WERI-Rb-1 (cell line): ENCODE measurements around the gene BAAT.
A peak's percentile ranks its signal among the peaks of the same experiment; 100 is the strongest.

Experiments
- DNase-seq: peaks from one replicate; pipeline ENCODE4 v3.0.0-alpha.2; 2020
- H3K27ac ChIP-seq: fragments of 250-450 bp; sonication (Bioruptor Pico); 2 replicates; pipeline ENCODE4 v1.5.1; 2020; ENCODE audit warnings: mild to moderate bottlenecking, moderate library complexity
- H3K27me3 ChIP-seq: fragments of 250-450 bp; sonication (Bioruptor Pico); 2 replicates; pipeline ENCODE4 v1.5.1; 2021; ENCODE audit warnings: mild to moderate bottlenecking, low read depth, moderate library complexity; ENCODE audit not compliant: insufficient read depth, severe bottlenecking
- H3K36me3 ChIP-seq: fragments of 250-450 bp; sonication (Bioruptor Pico); 2 replicates; pipeline ENCODE4 v1.5.1; 2020; ENCODE audit warnings: mild to moderate bottlenecking, moderate library complexity
- H3K4me3 ChIP-seq: 2 replicates; pipeline ENCODE4 v1.5.1; 2011; ENCODE audit warnings: low read depth, mild to moderate bottlenecking, control low read depth, low read length
- H3K9me3 ChIP-seq: fragments of 250-450 bp; sonication (Bioruptor Pico); 2 replicates; pipeline ENCODE4 v1.5.1; 2021; ENCODE audit warnings: mild to moderate bottlenecking, moderate library complexity; ENCODE audit not compliant: severe bottlenecking
- TF ChIP-seq, protein P1 (sequence below): IDR thresholded peaks from 2 replicates; pipeline ENCODE4 v1.5.1; 2011; ENCODE audit warnings: low read depth, mild to moderate bottlenecking, control low read depth, inconsistent platforms, low read length

Gene BAAT

DNA sequence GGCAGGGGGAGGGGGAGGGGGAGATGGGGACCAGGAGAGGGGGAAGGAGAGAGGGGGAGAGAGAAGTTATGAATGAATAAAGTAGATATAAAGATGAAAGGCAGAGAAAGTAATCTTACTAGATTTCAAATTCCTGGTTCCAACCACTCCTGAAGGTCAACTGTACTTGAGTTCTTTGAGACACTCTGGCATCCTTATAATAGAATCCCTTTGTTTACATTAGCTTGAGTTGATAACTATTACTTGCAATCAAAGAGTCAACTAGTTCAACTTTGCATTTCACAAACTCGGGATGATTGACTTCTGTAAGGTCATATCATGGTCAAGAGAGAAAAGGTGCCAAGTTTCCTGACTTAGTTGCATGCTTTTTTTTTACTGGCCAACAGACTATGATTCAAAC, 42.2 kb downstream of the BAAT start:
- Histone ChIP-seq H3K4me3 (no peak overlapping the region), H3K9me3 (no peaks in the 10 kb centered on the region), H3K27me3 (no peaks in the 10 kb centered on the region), H3K36me3 (no peaks in the 10 kb centered on the region), H3K27ac (no peak overlapping the region)
- no peak for DNase-seq
- TF ChIP-seq, protein P1, sequence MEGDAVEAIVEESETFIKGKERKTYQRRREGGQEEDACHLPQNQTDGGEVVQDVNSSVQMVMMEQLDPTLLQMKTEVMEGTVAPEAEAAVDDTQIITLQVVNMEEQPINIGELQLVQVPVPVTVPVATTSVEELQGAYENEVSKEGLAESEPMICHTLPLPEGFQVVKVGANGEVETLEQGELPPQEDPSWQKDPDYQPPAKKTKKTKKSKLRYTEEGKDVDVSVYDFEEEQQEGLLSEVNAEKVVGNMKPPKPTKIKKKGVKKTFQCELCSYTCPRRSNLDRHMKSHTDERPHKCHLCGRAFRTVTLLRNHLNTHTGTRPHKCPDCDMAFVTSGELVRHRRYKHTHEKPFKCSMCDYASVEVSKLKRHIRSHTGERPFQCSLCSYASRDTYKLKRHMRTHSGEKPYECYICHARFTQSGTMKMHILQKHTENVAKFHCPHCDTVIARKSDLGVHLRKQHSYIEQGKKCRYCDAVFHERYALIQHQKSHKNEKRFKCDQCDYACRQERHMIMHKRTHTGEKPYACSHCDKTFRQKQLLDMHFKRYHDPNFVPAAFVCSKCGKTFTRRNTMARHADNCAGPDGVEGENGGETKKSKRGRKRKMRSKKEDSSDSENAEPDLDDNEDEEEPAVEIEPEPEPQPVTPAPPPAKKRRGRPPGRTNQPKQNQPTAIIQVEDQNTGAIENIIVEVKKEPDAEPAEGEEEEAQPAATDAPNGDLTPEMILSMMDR = no peak

DNA sequence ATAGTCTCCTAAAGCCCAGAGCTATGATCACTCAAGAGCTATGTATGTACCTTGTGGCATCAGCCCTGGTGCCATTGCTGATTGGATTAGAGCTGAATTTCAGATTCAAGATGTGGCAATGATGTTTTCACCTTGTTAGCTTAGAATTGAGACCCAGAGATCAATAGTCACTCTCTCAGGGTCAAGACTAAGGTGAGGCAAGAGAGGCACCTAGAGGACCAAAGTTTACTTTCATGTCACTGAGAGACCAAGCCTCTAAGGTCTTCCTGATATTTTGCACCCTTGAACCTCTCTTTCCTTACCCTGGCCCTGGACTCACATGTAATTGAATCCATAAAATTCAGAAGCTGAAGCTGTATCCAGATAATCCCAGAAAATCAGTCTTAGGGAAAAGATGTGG, 42.8 kb downstream of the BAAT start:
- no peak for DNase-seq
- H3K9me3 ChIP-seq = no peaks in the 10 kb centered on the region
- H3K4me3 ChIP-seq = no peak overlapping the region
- no peaks in the 10 kb centered on the region for H3K27me3 ChIP-seq
- no peak overlapping the region for H3K27ac ChIP-seq
- H3K36me3 ChIP-seq = no peaks in the 10 kb centered on the region
- TF ChIP-seq, protein P1 = no peak

DNA sequence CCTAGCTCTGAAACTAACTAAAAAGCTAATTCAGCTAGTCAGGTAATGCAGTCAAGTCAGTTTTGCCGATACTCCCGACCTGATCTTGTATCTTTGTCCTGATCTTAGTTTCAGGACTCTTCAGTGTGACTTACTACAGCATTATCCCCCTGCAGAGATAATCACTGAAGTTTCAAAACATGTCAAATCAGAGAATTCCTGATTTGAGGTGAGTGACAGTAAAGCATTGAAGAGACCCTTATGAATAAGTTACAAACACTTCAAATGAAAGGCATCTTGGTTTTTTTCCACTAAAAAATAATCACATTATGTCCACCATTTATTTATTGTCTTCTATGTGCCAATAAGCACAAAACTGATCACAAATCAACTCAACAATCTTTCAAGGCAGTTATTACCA, 47.6 kb downstream of the BAAT start:
- H3K27ac ChIP-seq = no peak overlapping the region
- DNase-seq = no peak
- H3K9me3 ChIP-seq = no peaks in the 10 kb centered on the region
- H3K4me3 ChIP-seq = no peak overlapping the region
- no peaks in the 10 kb centered on the region for H3K27me3 ChIP-seq
- H3K36me3 ChIP-seq = no peaks in the 10 kb centered on the region
- TF ChIP-seq, protein P1 = no peak

DNA sequence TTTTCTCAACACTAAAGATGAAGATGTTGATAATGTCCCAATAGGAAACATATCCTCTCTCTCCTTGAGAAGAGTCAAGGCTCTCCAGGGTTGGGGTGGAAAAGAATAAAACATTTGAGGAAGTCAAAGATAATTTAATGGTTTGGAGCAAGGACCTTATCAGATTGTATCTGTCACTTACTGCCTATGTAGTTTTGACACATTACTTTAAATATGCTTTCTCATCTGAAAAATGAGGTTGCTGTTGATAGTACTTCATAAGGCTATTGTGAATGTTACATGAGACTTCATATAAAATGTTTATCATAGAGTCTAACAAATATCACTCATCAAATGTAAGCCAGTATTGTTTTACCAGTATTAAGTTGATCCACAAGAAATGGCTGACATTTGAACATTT, 48.7 kb downstream of the BAAT start:
- Histone ChIP-seq H3K27ac (no peak overlapping the region), H3K4me3 (no peak overlapping the region), H3K36me3 (no peaks in the 10 kb centered on the region), H3K9me3 (no peaks in the 10 kb centered on the region), H3K27me3 (no peaks in the 10 kb centered on the region)
- DNase-seq = no peak
- TF ChIP-seq, protein P1 = no peak

DNA sequence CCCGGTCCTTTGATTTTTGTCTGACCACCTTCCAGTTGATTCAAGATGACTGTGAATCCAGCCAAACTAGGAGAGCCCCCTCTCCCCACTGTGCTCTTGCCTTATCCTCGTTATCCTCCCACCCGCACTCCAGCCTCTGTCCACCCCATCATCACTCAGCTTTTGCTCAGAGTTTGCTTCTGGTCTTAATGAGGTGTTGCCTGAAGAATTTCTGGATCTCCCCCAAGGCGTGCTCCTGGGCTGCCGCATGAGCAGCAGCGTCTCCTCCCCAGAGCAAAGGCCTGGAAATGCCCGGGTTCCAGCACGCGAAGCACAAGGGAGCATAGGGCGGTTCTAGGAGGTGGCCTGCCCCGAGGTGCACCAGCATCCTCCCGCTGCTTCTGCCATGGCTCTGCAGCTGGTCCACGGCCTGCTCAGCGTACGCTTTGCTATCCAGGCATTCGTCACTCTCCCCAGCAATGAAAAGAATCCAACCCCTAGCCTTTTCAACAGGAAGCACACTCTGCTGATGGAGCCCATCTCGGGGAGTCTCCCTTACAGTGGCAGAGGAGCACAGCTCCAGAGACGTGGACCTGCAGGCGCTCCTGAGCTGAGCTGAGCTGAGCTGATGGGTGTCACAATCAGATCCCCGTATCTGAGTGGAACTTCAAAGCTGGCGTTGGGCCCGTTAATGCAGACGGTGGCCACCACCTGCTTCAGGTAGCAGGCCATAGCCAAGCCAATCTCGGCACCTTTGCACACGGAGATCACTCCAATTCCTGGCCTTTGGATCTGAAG, 50.7 kb downstream of the BAAT start:
- no peaks in the 10 kb centered on the region for H3K27me3 ChIP-seq
- H3K4me3 ChIP-seq = no peak overlapping the region
- no peaks in the 10 kb centered on the region for H3K9me3 ChIP-seq
- H3K27ac ChIP-seq = no peak overlapping the region
- TF ChIP-seq, protein P1 = no peak
- DNase-seq = no peak
- no peaks in the 10 kb centered on the region for H3K36me3 ChIP-seq

DNA sequence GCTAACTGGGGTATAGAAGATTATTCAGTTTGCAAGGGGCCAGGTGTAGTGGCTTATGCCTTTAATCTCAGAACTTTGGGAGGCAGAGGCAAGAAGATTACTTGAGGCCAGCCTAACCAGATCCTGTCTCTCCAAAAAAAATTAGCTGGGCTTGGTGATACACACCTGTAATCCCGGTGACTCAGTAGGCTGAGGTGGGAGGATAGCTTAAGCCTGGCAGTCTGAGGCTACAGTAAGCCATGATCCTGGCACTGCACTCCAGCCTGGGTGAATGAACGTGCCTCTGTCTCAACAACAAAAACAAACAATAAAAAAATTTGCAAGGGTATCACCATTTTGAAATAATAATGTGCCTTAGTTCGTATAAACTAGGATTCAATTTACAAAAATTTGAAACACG, 51.3 kb downstream of the BAAT start:
- H3K9me3 ChIP-seq = no peaks in the 10 kb centered on the region
- DNase-seq = peak; percentile 24
- no peaks in the 10 kb centered on the region for H3K36me3 ChIP-seq
- TF ChIP-seq, protein P1 = no peak
- no peak overlapping the region for H3K4me3 ChIP-seq
- no peaks in the 10 kb centered on the region for H3K27me3 ChIP-seq
- no peak overlapping the region for H3K27ac ChIP-seq
